Fibroblast of skin of left quadriceps (primary cell): ENCODE results near the gene IL6ST.

ENCODE experiments used
- DNase-seq, 2 experiments: peaks; one replicate each; pipeline ENCODE4 v3.0.0-alpha.2; 2013; ENCODE audit warnings: low read depth in 2 of 2

The IL6ST gene

DNA sequence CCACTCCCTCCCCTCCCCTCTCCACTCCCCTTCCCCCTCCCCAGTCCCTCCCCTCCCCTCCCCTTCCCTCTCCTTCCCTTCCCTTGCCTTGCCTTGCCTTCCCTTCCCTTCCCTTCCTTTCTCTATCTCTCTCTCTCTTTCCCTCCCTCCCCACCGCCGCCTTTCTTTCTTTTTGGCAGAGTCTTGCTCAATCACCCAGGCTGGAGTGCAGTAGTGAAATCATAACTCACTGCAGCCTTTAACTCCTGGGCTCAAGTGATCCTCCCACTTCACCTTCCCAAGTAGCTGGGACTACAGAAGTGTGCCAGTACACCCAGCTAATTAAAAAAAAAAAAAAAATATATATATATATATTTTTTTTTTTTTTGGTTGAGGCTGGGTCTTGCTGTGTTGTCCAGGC, 98.1 kb downstream of the IL6ST start:
- DNase-seq, result no peak

DNA sequence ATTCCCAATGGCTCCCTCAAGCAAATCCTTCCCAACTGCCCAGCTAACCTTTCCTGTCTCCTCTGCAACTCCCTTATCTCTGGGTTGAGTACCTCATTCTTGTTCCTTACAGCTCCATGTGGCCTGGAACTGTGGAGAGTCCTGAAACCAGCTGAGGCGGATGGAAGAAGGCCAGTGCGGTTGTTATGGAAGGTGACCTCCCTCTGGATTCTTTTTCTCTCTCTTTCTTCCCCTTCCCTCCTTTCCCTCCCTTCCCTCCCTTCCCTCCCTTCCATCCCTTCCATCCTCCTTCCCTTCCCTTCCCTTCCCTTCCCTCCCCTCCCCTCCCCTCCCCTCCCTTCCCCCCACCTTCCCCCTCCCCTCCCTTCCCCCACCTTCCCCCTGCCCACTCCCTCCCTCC, 98.5 kb downstream of the IL6ST start:
- no peak for DNase-seq

DNA sequence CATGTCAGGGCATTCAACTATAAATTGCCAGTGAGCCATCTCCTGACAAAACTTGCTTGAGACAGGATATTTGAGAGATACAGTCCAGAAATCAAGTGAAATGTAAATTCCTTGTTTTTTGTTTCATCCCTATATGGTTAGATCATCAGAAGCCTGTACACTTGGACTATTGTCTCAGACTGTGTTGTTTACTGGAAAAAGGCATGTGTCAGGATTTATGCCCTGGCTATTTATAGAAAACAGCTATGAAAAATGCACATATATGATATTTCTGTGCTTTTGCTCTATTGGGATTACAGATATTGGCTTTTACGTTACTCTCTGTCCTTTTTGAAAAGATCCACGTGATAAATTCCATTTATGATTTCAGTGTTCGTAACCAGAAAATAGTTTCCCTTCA, 99.4 kb downstream of the IL6ST start:
- DNase-seq, result no peak

DNA sequence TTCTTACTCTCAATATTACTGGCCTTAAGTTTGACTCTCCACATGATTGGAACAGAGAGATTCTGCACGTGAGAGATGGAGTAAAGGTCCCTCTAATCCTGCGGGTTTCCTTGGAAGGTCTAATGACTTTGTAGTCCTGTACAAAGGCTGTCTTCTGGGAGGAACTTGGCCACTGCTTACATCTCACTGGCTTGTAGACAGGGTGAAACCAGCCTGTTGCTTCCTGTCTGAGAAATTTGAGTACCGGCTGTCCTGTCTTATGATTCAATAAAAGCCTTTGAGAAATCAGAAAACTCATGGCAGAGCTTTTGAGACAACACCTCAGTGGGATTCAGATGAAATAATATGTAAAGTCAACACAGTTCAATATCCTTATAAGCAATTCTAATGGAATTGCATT, 100.6 kb downstream of the IL6ST start:
- no peak for DNase-seq

DNA sequence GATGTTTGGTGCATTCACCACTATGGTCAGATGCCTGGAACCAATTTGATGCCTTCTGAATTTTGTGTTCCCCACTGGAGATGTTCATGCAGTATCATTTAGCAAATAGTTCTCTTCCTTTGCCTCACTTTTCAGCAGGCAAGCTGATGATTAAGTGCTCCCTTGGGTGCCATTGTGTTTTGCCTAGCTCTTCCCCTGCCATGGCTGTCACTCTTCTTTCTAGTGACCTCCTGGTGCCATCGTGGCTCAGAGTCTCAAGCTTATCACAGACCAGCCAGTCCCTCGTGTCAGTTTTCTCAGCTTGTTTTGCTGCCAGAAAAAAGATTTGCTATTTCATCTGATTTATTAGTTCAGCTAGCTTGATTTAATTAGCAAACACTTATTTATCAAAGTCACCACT, 102.3 kb downstream of the IL6ST start:
- DNase-seq, result peak in 1 of 2 experiments; percentile 25

DNA sequence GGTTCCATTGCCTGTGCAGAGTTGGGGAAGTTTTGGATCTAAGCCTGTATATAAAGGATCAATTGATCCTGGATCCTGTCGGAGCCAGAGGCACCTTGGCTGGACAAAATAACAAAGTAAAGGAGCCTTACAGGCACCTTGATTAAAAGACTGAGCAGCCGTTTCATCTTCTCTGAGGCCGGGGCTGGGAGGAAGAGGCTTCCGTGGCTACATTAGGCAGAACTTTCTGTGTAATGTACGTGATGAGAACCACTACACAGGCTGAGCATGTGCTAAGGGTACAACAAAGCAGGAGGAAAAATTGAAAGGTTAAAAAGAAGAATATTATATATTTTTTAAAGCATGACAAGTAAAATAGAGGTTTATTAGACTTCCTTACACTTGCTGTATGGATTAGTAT, 106.6 kb downstream of the IL6ST start:
- no peak for DNase-seq

DNA sequence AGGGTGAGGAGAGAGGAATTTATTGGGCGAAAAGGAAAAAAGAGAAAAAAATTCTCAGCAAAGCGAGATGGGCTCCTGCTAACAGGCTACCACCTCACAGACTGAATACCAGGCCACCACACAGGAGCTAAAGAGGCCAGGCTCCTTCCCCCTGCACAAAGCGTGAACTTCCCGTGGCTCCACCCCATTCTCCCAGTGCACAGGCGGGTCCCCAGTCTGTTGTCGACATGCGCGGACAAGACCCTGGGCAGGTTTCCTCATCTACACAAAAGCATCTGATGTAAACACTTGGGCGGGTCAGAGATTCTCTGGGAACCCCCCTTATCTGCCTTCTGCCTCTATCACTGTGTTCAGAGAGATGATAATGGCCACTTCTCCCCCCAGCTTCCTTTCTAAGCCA, 109.4 kb downstream of the IL6ST start:
- DNase-seq, result no peak
